HEK293T (cell line): ENCODE data around the gene FHIT.

Experiments
- CTCF ChIA-PET: fragments of 350-600 bp; formaldehyde crosslinking; extraction: SDS; loops from one replicate; lab custom pipeline; 2021; ENCODE audit warnings: antibody characterized with exemption, inconsistent platforms; lab: Yijun Ruan, JAX
- POLR2A ChIA-PET: fragments of 350-600 bp; formaldehyde crosslinking; extraction: SDS; loops from one replicate; lab custom pipeline; 2020; ENCODE audit warnings: antibody characterized with exemption, inconsistent platforms; lab: Yijun Ruan, JAX
- DNase-seq: peaks from one replicate; pipeline ENCODE4 v3.0.0; 2012; ENCODE audit warnings: mixed read lengths; ENCODE audit errors: extremely low spot score
- ARNT ChIP-seq: fragments of 450-650 bp; IDR thresholded peaks from 2 replicates; pipeline ENCODE4 v1.6.1; 2017; ENCODE audit warnings: mild to moderate bottlenecking
- BHLHE40 ChIP-seq: fragments of 450-650 bp; IDR thresholded peaks from 2 replicates; pipeline ENCODE4 v1.6.1; 2016; ENCODE audit warnings: mild to moderate bottlenecking, moderate library complexity, borderline replicate concordance
- CTBP1 ChIP-seq: fragments of 450-650 bp; IDR thresholded peaks from 2 replicates; pipeline ENCODE4 v1.6.1; 2016; ENCODE audit warnings: borderline replicate concordance
- ELF4 ChIP-seq: fragments of 450-650 bp; IDR thresholded peaks from 2 replicates; pipeline ENCODE4 v1.6.1; 2017; ENCODE audit warnings: antibody characterized with exemption
- FOXA1 ChIP-seq: fragments of 450-650 bp; IDR thresholded peaks from 2 replicates; pipeline ENCODE4 v1.6.1; 2016; ENCODE audit warnings: mild to moderate bottlenecking
- FOXK2 ChIP-seq: fragments of 450-650 bp; IDR thresholded peaks from 2 replicates; pipeline ENCODE4 v1.6.1; 2016; ENCODE audit warnings: mild to moderate bottlenecking
- FOXM1 ChIP-seq: fragments of 450-650 bp; IDR thresholded peaks from 2 replicates; pipeline ENCODE4 v1.6.1; 2017; ENCODE audit warnings: mild to moderate bottlenecking, borderline replicate concordance
- HDGF ChIP-seq: fragments of 450-650 bp; IDR thresholded peaks from 2 replicates; pipeline ENCODE4 v1.6.1; 2017; ENCODE audit warnings: antibody characterized with exemption, borderline replicate concordance
- L3MBTL2 ChIP-seq: fragments of 450-650 bp; conservative IDR thresholded peaks from 2 replicates; pipeline ENCODE4 v1.6.1; 2016; ENCODE audit warnings: mild to moderate bottlenecking
- LEF1 ChIP-seq: fragments of 450-650 bp; IDR thresholded peaks from 2 replicates; pipeline ENCODE4 v1.6.1; 2017; ENCODE audit warnings: mild to moderate bottlenecking, borderline replicate concordance
- NFRKB ChIP-seq: fragments of 450-650 bp; IDR thresholded peaks from 2 replicates; pipeline ENCODE4 v1.6.1; 2016; ENCODE audit warnings: mild to moderate bottlenecking, moderate library complexity
- PKNOX1 ChIP-seq: fragments of 450-650 bp; IDR thresholded peaks from 2 replicates; pipeline ENCODE4 v1.6.1; 2016
- SP1 ChIP-seq: fragments of 450-650 bp; IDR thresholded peaks from 2 replicates; pipeline ENCODE4 v1.6.1; 2017
- SUZ12 ChIP-seq: fragments of 450-650 bp; IDR thresholded peaks from 2 replicates; pipeline ENCODE4 v1.6.1; 2016; ENCODE audit warnings: mild to moderate bottlenecking
- TARDBP ChIP-seq: fragments of 450-650 bp; IDR thresholded peaks from 2 replicates; pipeline ENCODE4 v1.6.1; 2016
- ZNF384 ChIP-seq: fragments of 450-650 bp; IDR thresholded peaks from 2 replicates; pipeline ENCODE4 v1.6.1; 2016

Gene FHIT

GRCh38 chr3:60393946-60394345 lies 857.3 kb downstream of the FHIT start:
- CTCF ChIA-PET: no interaction called here
- TF ChIP-seq NFRKB (no peak), FOXA1 (no peak), HDGF (no peak), SUZ12 (no peak)
- POLR2A ChIA-PET: no interaction called here
- DNase-seq: no peak

- CTCF ChIA-PET: no interaction called here
- TF ChIP-seq FOXM1: no peak
- TF ChIP-seq SP1: no peak
- DNase-seq: no peak
- POLR2A ChIA-PET: no interaction called here
Measured at GRCh38 chr3:60392501-60392900, 858.8 kb downstream of the FHIT start.

- TF ChIP-seq LEF1 (no peak), FOXM1 (no peak), FOXK2 (no peak), PKNOX1 (no peak), NFRKB (no peak), SUZ12 (no peak), FOXA1 (no peak), ELF4 (no peak), HDGF (no peak), TARDBP (no peak), L3MBTL2 (no peak), SP1 (no peak), BHLHE40 (no peak), CTBP1 (no peak), ARNT (no peak)
- ChIA-PET CTCF (no interaction called here), POLR2A (no interaction called here)
- DNase-seq: no peak
Measured at GRCh38 chr3:60391292-60391691, 860.0 kb downstream of the FHIT start.

GRCh38 chr3:60388731-60389130 lies 862.5 kb downstream of the FHIT start:
- CTCF ChIA-PET: no interaction called here
- no peak for DNase-seq
- TF ChIP-seq ELF4 (no peak), ARNT (no peak), ZNF384 (no peak), NFRKB (no peak), HDGF (no peak), CTBP1 (no peak), PKNOX1 (no peak), FOXA1 (no peak), SUZ12 (no peak), FOXM1 (no peak)
- POLR2A ChIA-PET: no interaction called here

GRCh38 chr3:60386306-60386705 lies 864.9 kb downstream of the FHIT start:
- ChIA-PET POLR2A (no interaction called here), CTCF (no interaction called here)
- TF ChIP-seq LEF1 (no peak), BHLHE40 (no peak), L3MBTL2 (no peak), ARNT (no peak), FOXM1 (no peak), ELF4 (no peak), SP1 (no peak), HDGF (no peak), TARDBP (no peak), ZNF384 (no peak), PKNOX1 (no peak), CTBP1 (no peak), FOXA1 (no peak), FOXK2 (no peak)
- DNase-seq: no peak

GRCh38 chr3:60384341-60384740 lies 866.9 kb downstream of the FHIT start:
- ChIA-PET CTCF (no interaction called here), POLR2A (no interaction called here)
- no peak for TF ChIP-seq L3MBTL2
- TF ChIP-seq ELF4: no peak
- TF ChIP-seq FOXA1: no peak
- TF ChIP-seq ZNF384: no peak
- no peak for TF ChIP-seq HDGF
- TF ChIP-seq SUZ12: no peak
- TF ChIP-seq NFRKB: no peak
- no peak for TF ChIP-seq FOXM1
- no peak for TF ChIP-seq ARNT
- TF ChIP-seq CTBP1: no peak
- TF ChIP-seq FOXK2: no peak
- TF ChIP-seq TARDBP: no peak
- TF ChIP-seq BHLHE40: no peak
- TF ChIP-seq PKNOX1: no peak
- no peak for TF ChIP-seq LEF1
- no peak for TF ChIP-seq SP1
- no peak for DNase-seq
